H1 (cell line): Measurements from ENCODE around the gene THRB. TPM values are rescaled to one million over a fixed set of nuclear protein-coding genes. Genes with fewer than 3 reads are reported as not detected.

Experiments used
- CTCF ChIA-PET: fragments of 300-600 bp; sonication (Branson Sonifier 250); formaldehyde crosslinking; loops from one replicate; lab custom pipeline; 2021; ENCODE audit not compliant: partially characterized antibody; lab: Charles Lee
- POLR2A ChIA-PET: fragments of 300-600 bp; sonication (Branson Sonifier 250); formaldehyde crosslinking; loops from one replicate; lab custom pipeline; 2021; ENCODE audit warnings: inconsistent platforms; ENCODE audit not compliant: partially characterized antibody; lab: Charles Lee
- DNase-seq, 2 experiments: peaks; one replicate each; pipeline versions ENCODE4 v3.0.0 to v3.0.0-alpha.2; 2010 to 2022; ENCODE audit warnings: low spot score in 2 of 2, low read depth in 1 of 2, mixed read lengths in 1 of 2
- FAIRE-seq: peaks from 2 replicates; lab custom pipeline; 2011; peaks lifted over from hg19 to GRCh38; lab: Jason Lieb, UNC
- H2AFZ ChIP-seq: 2 replicates; pipeline ENCODE4 v1.8.1; 2012; ENCODE audit warnings: low read length, inconsistent platforms
- H2AK5ac ChIP-seq: 2 replicates; pipeline ENCODE4 v1.6.1; 2013; ENCODE audit warnings: low read depth, low read length
- H2BK120ac ChIP-seq: replicated peaks from 2 replicates; pipeline ENCODE3; 2013; ENCODE audit warnings: low read depth, low read length, inconsistent platforms
- H2BK12ac ChIP-seq: 2 replicates; pipeline ENCODE4 v1.6.1; 2013; ENCODE audit warnings: low read depth, low read length
- H2BK15ac ChIP-seq: 2 replicates; pipeline ENCODE4 v1.6.1; 2013; ENCODE audit warnings: low read length
- H2BK20ac ChIP-seq: 2 replicates; pipeline ENCODE4 v1.6.1; 2013; ENCODE audit warnings: low read length
- H2BK5ac ChIP-seq: 2 replicates; pipeline ENCODE4 v1.6.1; 2013; ENCODE audit warnings: low read depth, low read length
- H3K14ac ChIP-seq: 2 replicates; pipeline ENCODE4 v1.6.1; 2013; ENCODE audit warnings: inconsistent platforms; ENCODE audit not compliant: insufficient read length
- H3K18ac ChIP-seq: 2 replicates; pipeline ENCODE4 v1.6.1; 2013; ENCODE audit warnings: low read length; ENCODE audit errors: extremely low read depth
- H3K23ac ChIP-seq: 2 replicates; pipeline ENCODE4 v1.6.1; 2013; ENCODE audit warnings: inconsistent platforms; ENCODE audit not compliant: insufficient read length
- H3K23me2 ChIP-seq: 2 replicates; pipeline ENCODE4 v1.6.1; 2013; ENCODE audit warnings: low read depth, low read length
- H3K27ac ChIP-seq: 2 replicates; pipeline ENCODE4 v1.6.1; 2011; ENCODE audit warnings: low read depth, low read length, inconsistent platforms
- H3K27me3 ChIP-seq, 4 experiments: replicated peaks in 1 of 4; 1 replicate in 1 of 4; 2 replicates in 3 of 4; pipeline versions ENCODE4 v1.6.1 to v1.8.1; 2011 to 2013; ENCODE audit warnings: low read length in 3 of 4, mild to moderate bottlenecking in 3 of 4, inconsistent platforms in 2 of 4, mixed read lengths in 2 of 4, moderate library complexity in 1 of 4; ENCODE audit not compliant: control insufficient read depth in 3 of 4, insufficient read depth in 3 of 4; ENCODE audit errors: extremely low read depth in 1 of 4
- H3K36me3 ChIP-seq, 4 experiments: 2 replicates each; pipeline versions ENCODE4 v1.6.1 to v1.8.1; 2011 to 2013; ENCODE audit warnings: mild to moderate bottlenecking in 4 of 4, low read length in 3 of 4, moderate library complexity in 2 of 4, control low read depth in 1 of 4, inconsistent platforms in 1 of 4; ENCODE audit not compliant: insufficient read depth in 4 of 4, control insufficient read depth in 2 of 4
- H3K4ac ChIP-seq: replicated peaks from 2 replicates; pipeline ENCODE3; 2013; ENCODE audit warnings: low read length, low read depth, mixed read lengths, inconsistent platforms; ENCODE audit not compliant: insufficient read length
- H3K4me1 ChIP-seq, 4 experiments: replicated peaks in 1 of 4; 1 replicate in 1 of 4; 2 replicates in 3 of 4; pipeline versions ENCODE4 v1.6.1 to v1.8.1; 2011 to 2013; ENCODE audit warnings: low read length in 3 of 4, inconsistent platforms in 2 of 4, mixed read lengths in 1 of 4; ENCODE audit not compliant: insufficient read depth in 4 of 4, control insufficient read depth in 3 of 4
- H3K4me2 ChIP-seq, 2 experiments: 2 replicates each; pipeline versions ENCODE4 v1.6.1 to v1.8.1; 2011 to 2013; ENCODE audit warnings: low read depth in 2 of 2, low read length in 2 of 2, control low read depth in 1 of 2, inconsistent platforms in 1 of 2, mild to moderate bottlenecking in 1 of 2; ENCODE audit not compliant: insufficient read depth in 1 of 2
- H3K4me3 ChIP-seq, 4 experiments: fragments of 200-600, 300-600 bp in 1 of 4; sonication (generic), shearing (Covaris generic), sonication (Bioruptor Twin) in 1 of 4; 2 replicates each; pipeline versions ENCODE4 v1.5.1 to v1.8.1; 2011 to 2016; ENCODE audit warnings: low read length in 4 of 4, low read depth in 3 of 4, control low read depth in 2 of 4, inconsistent platforms in 2 of 4, mild to moderate bottlenecking in 2 of 4, mixed read lengths in 1 of 4, moderate library complexity in 1 of 4; ENCODE audit not compliant: insufficient read depth in 2 of 4; ENCODE audit errors: extremely low read depth in 1 of 4
- H3K56ac ChIP-seq: replicated peaks from 2 replicates; pipeline ENCODE3; 2013; ENCODE audit warnings: low read depth, mild to moderate bottlenecking, mixed read lengths, low read length, inconsistent platforms; ENCODE audit not compliant: insufficient read length
- H3K79me1 ChIP-seq: 2 replicates; pipeline ENCODE4 v1.6.1; 2013; ENCODE audit warnings: low read depth, low read length, control low read depth
- H3K79me2 ChIP-seq, 2 experiments: 2 replicates each; pipeline versions ENCODE4 v1.6.1 to v1.8.1; 2012 to 2013; ENCODE audit warnings: low read length in 2 of 2, mild to moderate bottlenecking in 2 of 2, inconsistent platforms in 1 of 2; ENCODE audit not compliant: insufficient read depth in 2 of 2, control insufficient read depth in 1 of 2
- H3K9ac ChIP-seq, 4 experiments: replicated peaks in 1 of 4; 1 replicate in 1 of 4; 2 replicates in 3 of 4; pipeline versions ENCODE4 v1.6.1 to v1.8.1; 2011 to 2013; ENCODE audit warnings: low read depth in 3 of 4, low read length in 3 of 4, control low read depth in 2 of 4, mild to moderate bottlenecking in 2 of 4, moderate library complexity in 2 of 4, inconsistent platforms in 1 of 4; ENCODE audit errors: extremely low read depth in 1 of 4
- H3K9me3 ChIP-seq, 2 experiments: 2 replicates each; pipeline versions ENCODE4 v1.6.1 to v1.8.1; 2012 to 2013; ENCODE audit warnings: mild to moderate bottlenecking in 2 of 2, moderate library complexity in 2 of 2, control low read depth in 1 of 2, inconsistent platforms in 1 of 2, low read depth in 1 of 2, low read length in 1 of 2, mixed read lengths in 1 of 2; ENCODE audit not compliant: insufficient read depth in 2 of 2
- H4K20me1 ChIP-seq, 2 experiments: replicated peaks in 1 of 2; 2 replicates each; pipeline versions ENCODE3 to v1.8.1; 2011 to 2013; ENCODE audit warnings: inconsistent platforms in 2 of 2, low read length in 2 of 2, mild to moderate bottlenecking in 1 of 2; ENCODE audit not compliant: insufficient read depth in 2 of 2, control insufficient read depth in 1 of 2
- H4K5ac ChIP-seq: 2 replicates; pipeline ENCODE4 v1.6.1; 2013; ENCODE audit warnings: low read length, low read depth, mixed read lengths, inconsistent platforms; ENCODE audit not compliant: insufficient read length
- H4K8ac ChIP-seq: 2 replicates; pipeline ENCODE4 v1.8.0; 2013; ENCODE audit warnings: mild to moderate bottlenecking, moderate library complexity, low read length, inconsistent platforms; ENCODE audit not compliant: insufficient read depth; ENCODE audit errors: extremely low read depth
- H4K91ac ChIP-seq: replicated peaks from 2 replicates; pipeline ENCODE3; 2013; ENCODE audit warnings: low read length, mixed read lengths, inconsistent platforms; ENCODE audit not compliant: insufficient read length
- CEBPB ChIP-seq: IDR thresholded peaks from 2 replicates; pipeline ENCODE4 v1.6.1; 2012; ENCODE audit warnings: low read depth, low read length
- EZH2 ChIP-seq: fragments of 200-600 bp; sonication (generic); IDR thresholded peaks from 2 replicates; pipeline ENCODE4 v1.7.1; 2012; ENCODE audit warnings: low read depth, mild to moderate bottlenecking, moderate library complexity, low read length, inconsistent platforms; ENCODE audit not compliant: severe bottlenecking
- JUND ChIP-seq: IDR thresholded peaks from 2 replicates; pipeline ENCODE4 v1.6.1; 2011; ENCODE audit warnings: mild to moderate bottlenecking, improper control_type of control experiment, low read length
- MAFK ChIP-seq: IDR thresholded peaks from 2 replicates; pipeline ENCODE4 v1.6.1; 2012; ENCODE audit warnings: low read depth, mild to moderate bottlenecking, improper control_type of control experiment, low read length
- RXRA ChIP-seq: IDR thresholded peaks from 2 replicates; pipeline ENCODE4 v1.6.1; 2011; ENCODE audit warnings: low read depth, mild to moderate bottlenecking, low read length, moderate library complexity; ENCODE audit not compliant: insufficient read depth
- SIN3A ChIP-seq, 2 experiments: IDR thresholded peaks in 1 of 2; conservative IDR thresholded peaks in 1 of 2; 2 replicates each; pipeline ENCODE4 v1.6.1; 2011 to 2012; ENCODE audit warnings: low read length in 2 of 2, improper control_type of control experiment in 1 of 2, low read depth in 1 of 2, mild to moderate bottlenecking in 1 of 2
- ZNF274 ChIP-seq: IDR thresholded peaks from 2 replicates; pipeline ENCODE4 v1.7.0; 2012; ENCODE audit warnings: low read length, borderline replicate concordance; ENCODE audit errors: extremely low read depth
- WGBS, 2 experiments: shearing (Covaris generic) in 1 of 2; methylation state at CpG; one replicate each; pipeline versions ENCODE4 v1.1.6 to v1.1.7; 2013 to 2015; ENCODE audit warnings: low lambda C conversion rate in 2 of 2, mixed read lengths in 2 of 2, inconsistent platforms in 1 of 2, low coverage in 1 of 2, missing lambda C conversion rate in 1 of 2; ENCODE audit not compliant: insufficient replicate concordance in 2 of 2, insufficient coverage in 1 of 2, insufficient read length in 1 of 2; ENCODE audit errors: extremely low coverage in 1 of 2, missing lambda C conversion rate in 1 of 2; 5-methylcytosine and 5-hydroxymethylcytosine counted together
- polyA plus RNA-seq, 7 experiments: library from polyadenylated mRNA; depleted of rRNA in 3 of 7; stranded (reverse) in 5 of 7; unstranded in 2 of 7; fragments of >200 nt in 5 of 7; fragments of 200-250 nt in 2 of 7; gene quantifications; 1 replicate in 5 of 7; 2 replicates in 1 of 7; 4 replicates in 1 of 7; pipeline versions ENCODE4 v1.2.1 to v1.2.3, GENCODE V29; 2011 to 2013; ENCODE audit warnings: missing spikeins in 2 of 7, mixed read lengths in 2 of 7
- total RNA-seq: library from RNA; stranded (reverse); fragmentation: NEBNext Ultra II Directional; extraction: Animal tissue kit (Norgen Biotek cat#: 25700); gene quantifications from 2 replicates; pipeline ENCODE4 v1.2.1, GENCODE V29; 2021

THRB gene
- total and polyA plus RNA-seq, 2 of the 8 experiments (the other 6 are each of a cell fraction or from before 2014, with no cell fraction given) = 0.98 to 3.9 TPM

DNA sequence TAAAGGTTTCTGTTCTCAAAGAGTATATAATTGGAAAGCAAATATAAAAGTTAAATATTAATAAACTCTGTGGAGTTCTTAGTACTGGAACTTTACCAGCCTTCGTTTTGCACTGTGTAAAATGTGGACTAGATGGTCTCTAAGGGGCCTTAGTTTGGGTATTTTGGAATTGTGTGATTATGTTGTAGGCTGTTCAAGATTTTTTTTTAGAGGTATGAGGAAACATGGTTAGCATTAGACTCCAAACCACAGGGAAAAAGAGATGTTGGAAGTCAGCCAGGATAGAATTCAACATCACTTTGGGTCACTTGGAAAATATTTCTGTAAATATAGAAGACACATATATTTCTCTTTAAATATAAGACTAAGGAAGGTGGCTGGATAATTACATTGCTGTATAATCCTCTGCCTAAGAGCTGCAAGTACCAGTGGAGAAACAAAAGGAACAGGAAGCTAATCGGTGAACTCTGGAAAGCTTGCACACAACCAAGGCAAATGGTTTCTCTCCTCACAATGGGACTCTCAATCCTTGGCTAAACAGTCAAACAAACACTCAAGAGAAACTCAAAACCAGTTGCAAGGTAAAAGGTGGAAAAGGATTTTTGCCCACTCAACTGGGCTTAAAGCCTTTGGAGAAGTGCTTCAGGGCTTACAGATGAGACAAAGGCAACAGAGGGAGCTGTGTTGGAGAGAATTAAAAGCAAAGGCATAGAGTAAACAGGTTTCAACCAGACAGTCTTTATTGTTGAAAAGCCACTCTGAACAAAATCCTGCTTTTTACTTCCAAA, 407.8 kb downstream of the THRB start:
- no peak overlapping the region for H3K9ac ChIP-seq
- H2BK5ac ChIP-seq = no peak overlapping the region
- H2AFZ ChIP-seq = peak overlapping the region; percentile 89; the same call in 1 of the 2 replicates
- H2BK15ac ChIP-seq = no peak overlapping the region
- no peak overlapping the region for H3K18ac ChIP-seq
- no peak overlapping the region for H4K8ac ChIP-seq
- no peaks in the 10 kb centered on the region; the same call in 1 of the 2 replicates for H3K23me2 ChIP-seq
- no peak overlapping the region for H3K4ac ChIP-seq
- H3K56ac ChIP-seq = no peak overlapping the region
- no peaks in the 10 kb centered on the region for H3K36me3 ChIP-seq
- no peaks in the 10 kb centered on the region for H4K20me1 ChIP-seq
- H2AK5ac ChIP-seq = no peak overlapping the region
- TF ChIP-seq CEBPB = no peak
- TF ChIP-seq JUND = no peak
- TF ChIP-seq SIN3A (conservative IDR thresholded peaks at IDR 0.05 in 1 of 2, IDR thresholded peaks at IDR 0.05 in 1 of 2; ENCODE audit: low read depth in 1 of 2, low read length in 2 of 2) = no peak
- TF ChIP-seq ZNF274 = no peak
- no peak for TF ChIP-seq EZH2
- no peak for TF ChIP-seq RXRA
- TF ChIP-seq MAFK = no peak
- no peak overlapping the region for H2BK20ac ChIP-seq
- CTCF ChIA-PET = interaction anchor here (0.7 to 2.6 kb wide), 11 partner anchors 14 to 598 kb away, joined by 3 to 10 read pairs (median 4); no protein-coding TSS in a partner anchor
- POLR2A ChIA-PET = interaction anchor here (1.6 kb wide), 1 partner anchor 170 kb away, joined by 3 read pairs; the partner anchor contains the start of genes NKIRAS1 and RPL15
- H4K91ac ChIP-seq = no peak overlapping the region
- H2BK120ac ChIP-seq = no peak overlapping the region
- H3K4me1 ChIP-seq = no peaks in the 10 kb centered on the region
- H3K4me3 ChIP-seq = no peak overlapping the region
- no peak overlapping the region for H3K14ac ChIP-seq
- no peak overlapping the region for H2BK12ac ChIP-seq
- DNase-seq = no peak
- no peaks in the 10 kb centered on the region for H3K79me1 ChIP-seq
- no peak overlapping the region for H4K5ac ChIP-seq
- WGBS, 2 experiments = 90% methylated on average over 2 of the region's 2 CpGs; no CpG with 5 or more reads in 1 of the 2 experiments
- H3K27ac ChIP-seq = no peak overlapping the region
- H3K4me2 ChIP-seq = no peak overlapping the region
- no peak for FAIRE-seq
- no peaks in the 10 kb centered on the region for H3K9me3 ChIP-seq
- H3K23ac ChIP-seq = no peak overlapping the region
- no peaks in the 10 kb centered on the region for H3K27me3 ChIP-seq
- no peaks in the 10 kb centered on the region for H3K79me2 ChIP-seq
